CD4-positive, alpha-beta T cell treated with Interferon alpha-2 for 1 hour (primary cell): Measurements from ENCODE around the gene P2RY8.
"Not testable (repeated sequence)": the region's sequence is repeated elsewhere in the genome, so short reads cannot be mapped to it uniquely, and the experiment has no call there.

ENCODE experiments used
- DNase-seq, 2 donors: peaks; one replicate each; pipeline ENCODE4 v3.0.0-alpha.2; 2020 to 2022

Gene P2RY8

GRCh38 chrX:1537031-1537715, at the start of gene P2RY8:
P2RY8 (minus strand) TSS chrX:1537185; CDS start chrX:1466558, 70,627 bp downstream.
- DNase-seq, result peak; percentile 77 to 80

- DNase-seq, result no peak
These were observed 47.4 kb upstream of the P2RY8 start for GRCh38 chrX:1584237-1585011.

- DNase-seq, result peak; percentile 31 to 72
These were observed 45.9 kb upstream of the P2RY8 start for GRCh38 chrX:1582686-1583437.

- DNase-seq, result peak; percentile 77 to 82
These were observed 44.1 kb upstream of the P2RY8 start for GRCh38 chrX:1581132-1581531.

GRCh38 chrX:1578511-1579173, 41.7 kb upstream of the P2RY8 start:
- no peak for DNase-seq

- DNase-seq, result no peak
These were observed 40.9 kb upstream of the P2RY8 start for GRCh38 chrX:1577845-1578244.

- peak in 1 of 2 donors; percentile 51 for DNase-seq
These were observed 39.4 kb upstream of the P2RY8 start for GRCh38 chrX:1576201-1576992.

- DNase-seq, result not testable (repeated sequence)
These were observed 37.2 kb upstream of the P2RY8 start for GRCh38 chrX:1574181-1574580.

GRCh38 chrX:1564750-1565683, 28.0 kb upstream of the P2RY8 start:
- no peak for DNase-seq

GRCh38 chrX:1564077-1564476, 27.1 kb upstream of the P2RY8 start:
- DNase-seq, result not testable (repeated sequence)

- no peak for DNase-seq
These were observed 24.2 kb upstream of the P2RY8 start for GRCh38 chrX:1561164-1561563.

- DNase-seq, result no peak
These were observed 21.9 kb upstream of the P2RY8 start for GRCh38 chrX:1558761-1559468.

- DNase-seq, result not testable (repeated sequence)
These were observed 20.5 kb upstream of the P2RY8 start for GRCh38 chrX:1557442-1557841.

- DNase-seq, result no peak
These were observed 18.4 kb upstream of the P2RY8 start for GRCh38 chrX:1555370-1555769.

- DNase-seq, result peak; percentile 81 to 83
These were observed 17.7 kb upstream of the P2RY8 start for GRCh38 chrX:1554469-1555210.

GRCh38 chrX:1551959-1552546, 15.1 kb upstream of the P2RY8 start:
- no peak for DNase-seq

- no peak for DNase-seq
These were observed 9.8 kb upstream of the P2RY8 start for GRCh38 chrX:1546691-1547251.

- DNase-seq, result no peak
These were observed 8.9 kb upstream of the P2RY8 start for GRCh38 chrX:1545776-1546408.
